Esophagus muscularis mucosa (tissue), 3 donors: ENCODE results near the gene MAP2K5.

Source experiments
- POLR2AphosphoS5 ChIP-seq, 2 donors: sonication (generic); formaldehyde crosslinking; IDR thresholded peaks; one replicate each; pipeline ENCODE4 v1.6.1; 2017; ENCODE audit warnings: antibody characterized with exemption in 2 of 2
- TF ChIP-seq, protein P1 (sequence below), 3 experiments: fragments of 200-600 bp in 2 of 3; fragments of 450-650 bp in 1 of 3; sonication (generic) in 2 of 3; IDR thresholded peaks; one replicate each; pipeline ENCODE4 v1.5.1; 2017 to 2019; ENCODE audit warnings: antibody characterized with exemption in 3 of 3, mild to moderate bottlenecking in 2 of 3, moderate library complexity in 1 of 3

DNA sequence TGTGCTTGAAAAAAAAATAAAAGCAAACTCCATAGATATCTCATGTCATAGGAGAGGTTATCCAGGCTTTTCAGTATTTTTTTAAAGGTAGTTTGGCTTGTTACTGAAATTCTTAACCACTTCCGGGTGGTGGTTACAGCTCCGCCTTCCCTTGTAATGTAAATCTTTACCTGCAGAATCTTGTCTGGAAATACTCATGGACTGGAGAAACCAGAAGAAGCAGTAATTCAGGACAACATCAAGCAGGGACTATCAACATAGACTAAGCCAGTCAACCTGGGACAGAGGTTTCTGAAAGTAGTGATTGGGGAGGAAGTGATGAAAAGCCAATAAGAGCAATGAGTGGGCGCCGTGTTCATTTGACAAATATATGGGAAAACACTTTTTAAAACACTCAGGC lies 203.9 kb downstream of the MAP2K5 start:
- TF ChIP-seq, protein P1, sequence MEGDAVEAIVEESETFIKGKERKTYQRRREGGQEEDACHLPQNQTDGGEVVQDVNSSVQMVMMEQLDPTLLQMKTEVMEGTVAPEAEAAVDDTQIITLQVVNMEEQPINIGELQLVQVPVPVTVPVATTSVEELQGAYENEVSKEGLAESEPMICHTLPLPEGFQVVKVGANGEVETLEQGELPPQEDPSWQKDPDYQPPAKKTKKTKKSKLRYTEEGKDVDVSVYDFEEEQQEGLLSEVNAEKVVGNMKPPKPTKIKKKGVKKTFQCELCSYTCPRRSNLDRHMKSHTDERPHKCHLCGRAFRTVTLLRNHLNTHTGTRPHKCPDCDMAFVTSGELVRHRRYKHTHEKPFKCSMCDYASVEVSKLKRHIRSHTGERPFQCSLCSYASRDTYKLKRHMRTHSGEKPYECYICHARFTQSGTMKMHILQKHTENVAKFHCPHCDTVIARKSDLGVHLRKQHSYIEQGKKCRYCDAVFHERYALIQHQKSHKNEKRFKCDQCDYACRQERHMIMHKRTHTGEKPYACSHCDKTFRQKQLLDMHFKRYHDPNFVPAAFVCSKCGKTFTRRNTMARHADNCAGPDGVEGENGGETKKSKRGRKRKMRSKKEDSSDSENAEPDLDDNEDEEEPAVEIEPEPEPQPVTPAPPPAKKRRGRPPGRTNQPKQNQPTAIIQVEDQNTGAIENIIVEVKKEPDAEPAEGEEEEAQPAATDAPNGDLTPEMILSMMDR (IDR thresholded peaks at IDR 0.05), result no peak
- no peak for TF ChIP-seq POLR2AphosphoS5 (IDR thresholded peaks at IDR 0.05)
